Erythroblast (primary cell): ENCODE measurements around the gene LRRC25.

Experiments
- GATA1 ChIP-seq: IDR thresholded peaks from 2 replicates; pipeline ENCODE4 v1.6.1; 2011; ENCODE audit warnings: low read depth, mild to moderate bottlenecking, control low read depth, low read length, moderate library complexity
- POLR2A ChIP-seq: IDR thresholded peaks from 2 replicates; pipeline ENCODE4 v1.6.1; 2011; ENCODE audit warnings: mild to moderate bottlenecking, low read length

DNA sequence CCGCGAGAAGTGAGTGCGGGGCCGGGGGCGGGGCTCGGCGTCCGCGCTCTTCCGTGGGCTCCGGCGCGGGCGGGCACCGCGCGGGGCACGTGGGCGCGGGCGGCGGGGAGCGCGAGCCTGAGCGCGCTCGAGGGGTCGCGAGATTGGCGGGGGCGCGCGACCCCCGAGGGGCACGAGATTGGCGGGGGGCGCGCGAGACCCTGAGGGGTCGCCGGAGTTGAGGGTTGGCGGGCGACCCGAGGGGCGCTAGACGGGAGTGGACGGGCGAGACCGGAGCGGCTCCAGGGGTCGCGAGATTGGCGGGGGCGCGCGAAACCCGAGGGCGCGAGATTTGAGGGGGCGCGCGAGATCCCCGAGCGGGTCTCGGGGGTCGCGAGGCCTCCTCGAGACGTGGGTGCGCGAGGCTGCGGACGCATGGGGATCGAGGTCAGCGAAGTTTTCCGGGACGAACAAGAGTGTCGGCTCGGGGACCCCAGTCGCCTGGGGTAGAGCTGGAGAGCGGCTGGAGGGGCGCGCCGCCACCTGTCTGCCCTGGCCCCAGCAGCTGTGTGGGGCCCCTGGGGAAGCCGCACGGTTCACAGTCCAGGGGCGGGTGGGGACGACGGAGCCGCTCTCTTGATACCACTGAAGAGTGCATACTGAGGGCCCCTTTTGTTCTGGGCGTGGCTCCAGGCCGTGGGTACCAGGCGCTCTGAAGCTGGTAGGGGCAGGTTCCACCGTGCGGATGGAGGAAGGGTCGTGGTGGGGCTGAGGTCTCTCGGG, 22.5 kb upstream of the LRRC25 start:
- TF ChIP-seq POLR2A (no peak), GATA1 (no peak)
